Hepatocyte (in vitro differentiated cells): ENCODE results near the gene CASKIN2. TPM values are rescaled to one million over a fixed set of nuclear protein-coding genes. Genes with fewer than 3 reads are reported as not detected.
A peak's percentile ranks its signal among the peaks of the same experiment; 100 is the strongest.

Experiments used
- DNase-seq: peaks from one replicate; pipeline ENCODE4 v3.0.0-alpha.2; 2016; ENCODE audit warnings: low spot score
- H2AFZ ChIP-seq: fragments of 200-600 bp; sonication (generic); 2 replicates; pipeline ENCODE4 v1.6.0; 2016; ENCODE audit warnings: antibody characterized with exemption, mild to moderate bottlenecking
- H3K27ac ChIP-seq: fragments of 200-600 bp; sonication (generic); 2 replicates; pipeline ENCODE4 v1.5.1; 2016; ENCODE audit warnings: mild to moderate bottlenecking
- H3K27me3 ChIP-seq: fragments of 200-600 bp; sonication (generic); 2 replicates; pipeline ENCODE4 v1.6.1; 2016
- H3K36me3 ChIP-seq: fragments of 200-600 bp; sonication (generic); replicated peaks from 2 replicates; pipeline ENCODE4 v1.5.1; 2016; ENCODE audit warnings: low read depth; ENCODE audit not compliant: insufficient read depth
- H3K4me1 ChIP-seq: fragments of 200-600 bp; sonication (generic); 2 replicates; pipeline ENCODE4 v1.5.1; 2016; ENCODE audit warnings: mild to moderate bottlenecking, moderate library complexity; ENCODE audit not compliant: insufficient read depth
- H3K4me2 ChIP-seq: fragments of 200-600 bp; sonication (generic); 2 replicates; pipeline ENCODE4 v1.6.0; 2016
- H3K4me3 ChIP-seq: fragments of 200-600 bp; sonication (generic); 2 replicates; pipeline ENCODE4 v1.5.1; 2016; ENCODE audit warnings: mild to moderate bottlenecking
- H3K79me2 ChIP-seq: fragments of 200-600 bp; sonication (generic); 2 replicates; pipeline ENCODE4 v1.6.0; 2017; ENCODE audit warnings: mild to moderate bottlenecking
- H3K9me2 ChIP-seq: fragments of 200-600 bp; sonication (generic); replicated peaks from 2 replicates; pipeline ENCODE4 v1.6.0; 2017; ENCODE audit warnings: mild to moderate bottlenecking; ENCODE audit not compliant: insufficient read depth
- H3K9me3 ChIP-seq: fragments of 200-600 bp; sonication (generic); 2 replicates; pipeline ENCODE4 v1.5.1; 2016; ENCODE audit warnings: low read depth, mild to moderate bottlenecking
- H4K20me1 ChIP-seq: fragments of 200-600 bp; sonication (generic); 2 replicates; pipeline ENCODE4 v1.6.0; 2016; ENCODE audit warnings: mild to moderate bottlenecking; ENCODE audit not compliant: insufficient read depth, poor library complexity, severe bottlenecking
- EZH2 ChIP-seq: fragments of 200-600 bp; sonication (generic); IDR thresholded peaks from 2 replicates; pipeline ENCODE4 v1.6.1; 2016; ENCODE audit warnings: antibody characterized with exemption, mild to moderate bottlenecking, borderline replicate concordance
- EZH2phosphoT487 ChIP-seq: fragments of 200-600 bp; sonication (generic); IDR thresholded peaks from one replicate; pipeline ENCODE4 v1.6.1; 2018; ENCODE audit warnings: antibody characterized with exemption, mild to moderate bottlenecking, low read depth, moderate library complexity; ENCODE audit not compliant: unreplicated experiment, severe bottlenecking
- WGBS: methylation state at CpG from one replicate; pipeline ENCODE4 v1.1.6; 2016; ENCODE audit warnings: low lambda C conversion rate; ENCODE audit errors: missing lambda C conversion rate; 5-methylcytosine and 5-hydroxymethylcytosine counted together
- polyA plus RNA-seq: library from polyadenylated mRNA; unstranded; fragments of >200 nt; fragmentation: Nextera tagmentation; extraction: Ambion mirVana; gene quantifications from 2 replicates; pipeline ENCODE4 v1.2.1, GENCODE V29; 2016
- total RNA-seq: library from RNA; depleted of rRNA; stranded (reverse); fragments of >200 nt; gene quantifications from 2 replicates; pipeline ENCODE4 v1.2.3, GENCODE V29; 2014
- TF ChIP-seq, protein P1 (sequence below): fragments of 200-600 bp; sonication (generic); IDR thresholded peaks from 2 replicates; pipeline ENCODE4 v1.5.1; 2016; ENCODE audit warnings: antibody characterized with exemption, mild to moderate bottlenecking; ENCODE audit not compliant: poor library complexity

Gene CASKIN2
- total and polyA plus RNA-seq, 2 experiments from 2014 or later: 9.8 to 16.2 TPM

DNA sequence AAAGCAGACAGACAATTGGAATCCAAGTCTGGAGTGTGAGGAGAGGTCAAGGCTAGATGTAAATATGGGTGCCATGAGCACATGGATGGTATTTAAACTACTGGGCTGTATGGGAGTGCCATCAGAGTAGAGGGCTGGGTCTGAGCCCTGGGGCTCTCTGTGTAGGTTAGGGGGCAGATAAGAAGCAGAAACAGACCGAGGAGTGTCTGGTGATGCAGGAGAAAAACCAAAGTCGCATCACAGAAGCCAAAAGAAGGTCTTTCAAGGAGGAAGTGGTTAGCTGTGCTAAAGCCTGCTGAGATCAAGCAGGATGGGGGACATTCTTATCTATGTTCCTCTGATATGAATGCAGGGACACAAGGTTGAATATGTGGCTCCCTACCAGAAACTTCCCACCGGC is 2.9 kb upstream of the CASKIN2 start:
- no peak overlapping the region for H2AFZ ChIP-seq
- H3K79me2 ChIP-seq: peaks cover 48% of the 10 kb centered on the region
- H3K27me3 ChIP-seq: no peaks in the 10 kb centered on the region
- peak overlapping the region; percentile 99 for H3K4me2 ChIP-seq
- no peak overlapping the region for H3K4me3 ChIP-seq
- no peaks in the 10 kb centered on the region for H3K9me3 ChIP-seq
- H3K9me2 ChIP-seq: no peaks in the 10 kb centered on the region
- peaks cover 13% of the 10 kb centered on the region for H4K20me1 ChIP-seq
- TF ChIP-seq EZH2 (no peak), EZH2phosphoT487 (no peak)
- TF ChIP-seq, protein P1, sequence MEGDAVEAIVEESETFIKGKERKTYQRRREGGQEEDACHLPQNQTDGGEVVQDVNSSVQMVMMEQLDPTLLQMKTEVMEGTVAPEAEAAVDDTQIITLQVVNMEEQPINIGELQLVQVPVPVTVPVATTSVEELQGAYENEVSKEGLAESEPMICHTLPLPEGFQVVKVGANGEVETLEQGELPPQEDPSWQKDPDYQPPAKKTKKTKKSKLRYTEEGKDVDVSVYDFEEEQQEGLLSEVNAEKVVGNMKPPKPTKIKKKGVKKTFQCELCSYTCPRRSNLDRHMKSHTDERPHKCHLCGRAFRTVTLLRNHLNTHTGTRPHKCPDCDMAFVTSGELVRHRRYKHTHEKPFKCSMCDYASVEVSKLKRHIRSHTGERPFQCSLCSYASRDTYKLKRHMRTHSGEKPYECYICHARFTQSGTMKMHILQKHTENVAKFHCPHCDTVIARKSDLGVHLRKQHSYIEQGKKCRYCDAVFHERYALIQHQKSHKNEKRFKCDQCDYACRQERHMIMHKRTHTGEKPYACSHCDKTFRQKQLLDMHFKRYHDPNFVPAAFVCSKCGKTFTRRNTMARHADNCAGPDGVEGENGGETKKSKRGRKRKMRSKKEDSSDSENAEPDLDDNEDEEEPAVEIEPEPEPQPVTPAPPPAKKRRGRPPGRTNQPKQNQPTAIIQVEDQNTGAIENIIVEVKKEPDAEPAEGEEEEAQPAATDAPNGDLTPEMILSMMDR: no peak
- H3K36me3 ChIP-seq: no peaks in the 10 kb centered on the region
- 90% methylated on average over 3 of the region's 3 CpGs for WGBS
- H3K4me1 ChIP-seq: peaks cover 24% of the 10 kb centered on the region
- no peak overlapping the region for H3K27ac ChIP-seq
- DNase-seq: no peak

DNA sequence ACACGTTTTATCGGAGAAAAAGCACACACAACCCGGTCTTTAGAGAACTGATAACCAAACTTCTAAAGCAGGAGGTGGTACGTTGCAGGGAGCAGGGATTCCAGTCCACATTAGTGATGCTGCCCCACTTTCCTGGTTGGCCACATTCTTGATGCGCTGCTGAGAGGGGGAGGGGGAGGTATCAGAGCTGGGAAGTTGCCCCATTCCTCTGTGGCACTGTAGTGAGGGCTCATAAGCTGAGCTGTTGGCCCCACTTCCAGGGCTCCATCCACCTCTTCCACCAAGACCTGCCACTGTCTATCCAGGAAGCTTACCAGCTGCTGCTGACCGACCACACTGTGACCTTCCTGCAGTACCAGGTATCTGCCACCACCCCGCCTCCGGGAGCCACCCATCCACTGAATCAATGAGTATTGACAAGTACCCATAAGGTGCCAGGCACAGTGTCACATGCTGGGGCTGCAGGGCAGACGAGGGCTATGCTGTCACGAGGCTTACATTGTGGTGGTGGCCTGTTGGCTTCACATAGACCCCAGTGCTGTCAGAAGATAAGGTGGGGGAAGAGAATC is 2.0 kb upstream of the CASKIN2 start:
- H3K4me1 ChIP-seq: peaks cover 32% of the 10 kb centered on the region
- H3K4me3 ChIP-seq: peak overlapping the region; percentile 96
- H3K79me2 ChIP-seq: peaks cover 55% of the 10 kb centered on the region
- TF ChIP-seq EZH2phosphoT487 (no peak), EZH2 (no peak)
- TF ChIP-seq, protein P1: no peak
- peak overlapping the region; percentile 88 for H2AFZ ChIP-seq
- H3K27ac ChIP-seq: peak overlapping the region; percentile 92
- no peak for DNase-seq
- no peaks in the 10 kb centered on the region for H3K27me3 ChIP-seq
- peak overlapping the region; percentile 99 for H3K4me2 ChIP-seq
- no peaks in the 10 kb centered on the region for H3K9me2 ChIP-seq
- no peaks in the 10 kb centered on the region for H3K9me3 ChIP-seq
- H4K20me1 ChIP-seq: peaks cover 14% of the 10 kb centered on the region
- H3K36me3 ChIP-seq: no peaks in the 10 kb centered on the region
- WGBS: 24% methylated on average over 10 of the region's 10 CpGs

DNA sequence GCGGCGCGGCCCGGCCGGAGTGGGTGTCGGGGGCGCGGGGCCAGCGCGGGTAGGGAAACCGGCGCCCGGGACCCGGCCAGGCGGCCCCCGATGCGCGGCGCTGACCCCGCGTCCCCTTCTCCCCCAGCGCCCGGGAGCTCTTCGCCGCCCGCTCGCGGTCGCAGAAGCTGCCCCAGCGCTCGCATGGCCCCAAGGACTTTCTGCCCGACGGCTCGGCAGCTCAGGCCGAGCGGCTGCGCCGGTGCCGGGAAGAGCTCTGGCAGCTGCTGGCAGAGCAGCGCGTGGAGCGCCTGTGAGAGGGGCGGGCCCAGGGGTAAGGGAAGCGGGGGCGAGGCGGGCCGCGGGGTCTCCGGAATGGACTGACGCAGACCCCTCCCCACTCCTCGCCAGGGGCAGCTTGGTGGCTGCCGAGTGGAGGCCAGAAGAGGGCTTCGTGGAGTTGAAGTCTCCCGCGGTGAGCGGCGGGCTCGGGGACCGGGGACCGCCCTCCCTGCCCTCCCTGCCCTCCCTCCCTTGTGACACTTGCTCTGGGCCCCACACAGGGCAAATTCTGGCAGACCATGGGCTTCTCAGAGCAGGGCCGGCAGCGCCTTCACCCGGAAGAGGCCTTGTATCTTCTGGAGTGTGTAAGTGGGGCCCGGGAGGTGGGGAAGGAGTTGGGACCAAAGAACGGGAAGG is 1.4 kb upstream of the CASKIN2 start:
- Histone ChIP-seq H4K20me1 (peaks cover 18% of the 10 kb centered on the region), H3K27ac (peak overlapping the region; percentile 92), H3K27me3 (no peaks in the 10 kb centered on the region), H3K36me3 (no peaks in the 10 kb centered on the region), H3K4me1 (peaks cover 38% of the 10 kb centered on the region), H2AFZ (peak overlapping the region; percentile 88), H3K9me2 (no peaks in the 10 kb centered on the region), H3K9me3 (no peaks in the 10 kb centered on the region), H3K4me2 (peak overlapping the region; percentile 99), H3K79me2 (peaks cover 61% of the 10 kb centered on the region), H3K4me3 (peak overlapping the region; percentile 96)
- under 1% methylated on average over 21 of the region's 65 CpGs for WGBS
- DNase-seq: peak; percentile 73
- no peak for TF ChIP-seq EZH2phosphoT487
- no peak for TF ChIP-seq EZH2
- TF ChIP-seq, protein P1: no peak
